ELR (cell line): ENCODE measurements around the gene RIN3.

Experiments
- DNase-seq: peaks from one replicate; pipeline ENCODE4 v3.0.0-alpha.2; 2015; ENCODE audit warnings: low read depth

The RIN3 gene

DNA sequence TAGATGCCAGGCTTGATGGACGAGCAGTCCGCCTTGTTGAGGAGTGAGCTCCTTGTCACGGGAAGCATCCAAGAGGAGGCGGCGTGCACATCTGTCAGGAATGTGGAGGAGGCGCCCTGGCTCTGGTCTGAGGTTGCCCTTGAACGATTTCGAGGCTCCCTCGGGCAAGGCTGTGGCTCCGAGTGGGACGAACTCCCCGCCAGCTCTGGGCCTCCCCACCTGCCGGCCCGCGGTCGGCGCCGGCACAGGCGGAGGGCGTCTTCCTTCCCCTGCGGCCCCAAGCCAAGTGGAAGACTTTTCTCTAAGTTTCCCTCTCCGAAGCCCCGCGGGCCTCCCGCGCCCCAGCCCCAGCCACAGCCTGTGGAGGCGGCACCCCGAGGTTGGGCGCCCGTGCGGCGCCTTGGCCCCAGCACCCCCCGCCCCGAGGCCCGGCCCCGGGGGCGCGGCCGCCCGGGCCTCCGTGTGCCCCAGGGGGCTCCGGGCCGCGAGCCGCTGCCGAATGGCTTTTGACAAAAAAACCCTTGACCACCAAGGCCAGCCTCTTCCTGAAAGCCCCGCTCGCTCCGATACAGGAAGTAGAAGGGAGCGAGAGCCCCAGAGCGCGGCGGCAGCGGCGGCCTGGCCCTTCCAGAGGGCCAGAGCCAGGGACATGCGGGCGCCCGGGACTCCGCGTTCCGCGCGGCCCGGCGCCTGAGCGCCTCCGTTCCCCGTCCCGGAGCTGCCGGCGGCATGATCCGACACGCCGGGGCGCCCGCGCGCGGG lies at the start of gene RIN3:
Gene RIN3 (plus strand): TSS at position 578 of the 762 bp plus-strand sequence. CDS start 152 bp downstream, at position 730.
- peak; percentile 87 for DNase-seq

GRCh38 chr14:92464156-92464555 lies 49.4 kb upstream of the RIN3 start:
- no peak for DNase-seq

DNA sequence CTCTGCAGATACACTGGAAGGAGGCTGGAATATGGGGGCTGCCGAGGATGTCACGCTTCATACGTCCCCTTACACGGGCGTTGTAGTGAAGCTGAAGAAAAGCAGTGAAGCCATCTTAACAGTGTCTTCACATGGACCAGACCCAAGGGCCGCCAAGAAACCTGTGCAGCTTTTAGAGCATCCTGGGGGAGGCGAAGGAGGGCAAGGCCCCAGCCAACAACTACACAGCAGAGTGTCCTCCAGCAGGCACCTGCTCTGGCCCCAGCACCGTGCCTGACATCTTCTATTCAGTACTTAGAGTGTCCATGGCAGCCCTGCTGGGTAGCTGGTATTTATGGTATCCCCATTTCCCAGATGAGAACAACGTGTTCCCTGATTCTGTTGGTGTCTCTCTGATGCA lies 48.9 kb upstream of the RIN3 start:
- no peak for DNase-seq

GRCh38 chr14:92465353-92466055 lies 48.1 kb upstream of the RIN3 start:
- DNase-seq = no peak

DNA sequence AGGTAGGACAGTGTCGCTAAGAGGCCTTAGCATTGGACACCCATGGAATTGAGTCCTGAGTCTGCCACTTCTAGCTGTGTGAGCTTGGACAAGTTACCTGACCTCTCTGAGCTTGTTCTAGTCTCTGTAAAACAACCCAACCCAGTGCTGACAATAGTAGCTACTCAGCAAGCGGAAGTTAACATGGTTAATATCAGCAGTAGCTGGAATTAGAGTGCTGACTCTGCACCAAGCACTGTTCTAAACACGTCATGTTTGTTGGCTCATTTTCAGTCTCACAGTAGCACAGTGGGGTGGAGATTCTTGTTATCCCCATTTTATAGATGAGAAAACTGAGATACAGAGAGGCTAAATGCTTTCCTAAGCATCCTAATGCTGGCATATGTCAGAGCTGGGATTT lies 47.5 kb upstream of the RIN3 start:
- DNase-seq = no peak

GRCh38 chr14:92469515-92469914 lies 44.1 kb upstream of the RIN3 start:
- no peak for DNase-seq

DNA sequence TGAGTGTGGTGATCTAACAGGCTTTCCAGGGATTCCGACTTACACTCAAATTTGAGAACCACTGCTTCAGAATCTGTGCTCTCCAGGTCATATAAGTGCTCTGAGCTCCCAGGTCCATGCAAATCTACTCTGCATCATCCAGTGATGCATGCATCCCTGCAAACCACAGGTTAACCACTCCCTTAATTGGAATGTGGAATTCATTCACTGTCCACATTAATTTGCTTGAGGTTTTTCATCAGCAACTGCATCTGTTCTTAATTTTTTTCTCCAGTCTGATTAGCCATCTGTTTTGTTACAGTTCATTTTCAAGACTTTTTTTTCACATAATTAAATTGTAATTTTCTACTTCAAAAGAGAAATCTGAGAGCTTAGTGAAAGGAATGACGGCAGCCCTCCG lies 43.4 kb upstream of the RIN3 start:
- DNase-seq = peak; percentile 92

DNA sequence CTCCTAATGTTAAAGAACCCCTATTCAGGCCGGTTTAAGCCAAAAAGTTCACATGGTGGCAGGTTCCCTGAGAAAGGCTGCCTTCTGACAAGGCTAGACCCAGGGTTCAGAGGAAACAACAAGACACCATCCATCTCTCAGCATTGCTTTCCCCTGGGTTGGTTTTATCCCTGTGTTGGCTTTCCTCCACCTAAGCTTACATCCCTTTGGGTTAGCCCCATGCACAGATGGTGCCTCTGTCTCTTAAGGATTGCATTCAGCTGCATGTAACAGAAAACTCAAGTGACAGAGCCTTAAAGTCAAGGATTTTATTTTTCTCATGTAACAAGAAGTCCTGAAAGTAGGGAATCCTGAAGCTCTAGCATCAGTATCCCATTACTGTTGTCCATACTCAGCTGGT lies 42.8 kb upstream of the RIN3 start:
- no peak for DNase-seq

GRCh38 chr14:92471919-92472318 lies 41.7 kb upstream of the RIN3 start:
- DNase-seq = peak; percentile 94

- no peak for DNase-seq
Measured at GRCh38 chr14:92472860-92473259, 40.7 kb upstream of the RIN3 start.

- DNase-seq = peak; percentile 77
Measured at GRCh38 chr14:92473261-92473968, 40.2 kb upstream of the RIN3 start.

DNA sequence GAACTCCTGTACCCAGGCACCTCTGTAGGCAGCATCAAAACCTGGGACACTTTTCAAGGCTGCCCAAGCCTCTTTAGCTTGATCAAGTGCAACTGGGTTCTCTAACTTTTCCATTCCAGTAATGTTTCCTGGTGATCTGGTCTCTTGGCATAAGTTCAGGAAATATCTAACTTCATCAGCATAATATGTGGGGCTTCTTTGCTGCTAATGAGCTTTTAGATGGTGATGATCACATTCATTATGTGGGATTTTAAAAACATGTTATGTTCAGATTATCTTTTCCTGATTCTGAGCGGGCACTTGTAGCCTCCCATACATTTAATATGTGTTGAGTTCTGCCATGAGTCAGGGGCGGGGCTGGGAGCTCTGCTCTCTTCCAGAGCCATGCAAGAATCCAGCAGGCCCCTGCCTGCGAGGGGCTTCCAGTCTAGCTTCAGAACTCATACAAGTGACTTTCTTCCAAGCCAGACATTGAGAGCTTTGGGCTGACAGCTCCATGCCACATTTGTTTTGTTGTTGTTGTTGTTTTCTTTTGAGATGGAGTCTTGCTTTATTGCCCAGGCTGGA lies 39.5 kb upstream of the RIN3 start:
- peak; percentile 38 for DNase-seq

GRCh38 chr14:92475037-92475436 lies 38.5 kb upstream of the RIN3 start:
- no peak for DNase-seq

- no peak for DNase-seq
Measured at GRCh38 chr14:92475451-92476187, 38.0 kb upstream of the RIN3 start.

- DNase-seq = no peak
Measured at GRCh38 chr14:92480856-92481255, 32.7 kb upstream of the RIN3 start.

DNA sequence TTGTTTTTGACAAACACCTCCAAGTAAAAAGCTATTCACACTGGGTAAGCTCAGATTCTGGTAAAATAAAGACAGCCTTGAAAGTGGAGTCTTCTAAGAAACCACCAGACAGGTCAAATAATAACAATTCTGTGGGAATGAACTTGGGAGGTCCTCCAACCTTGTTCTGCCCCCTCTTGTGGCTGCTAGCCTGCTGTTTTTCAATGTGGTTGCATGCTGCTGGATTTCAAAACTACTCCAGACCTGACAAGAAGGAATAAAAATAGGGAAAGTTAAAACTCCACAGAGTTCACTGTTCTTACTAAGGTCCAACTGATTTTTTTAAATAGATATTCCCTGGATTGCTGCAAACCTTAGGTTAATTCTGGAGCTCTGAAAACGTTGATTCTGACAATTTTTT lies 32.2 kb upstream of the RIN3 start:
- DNase-seq = peak; percentile 60

DNA sequence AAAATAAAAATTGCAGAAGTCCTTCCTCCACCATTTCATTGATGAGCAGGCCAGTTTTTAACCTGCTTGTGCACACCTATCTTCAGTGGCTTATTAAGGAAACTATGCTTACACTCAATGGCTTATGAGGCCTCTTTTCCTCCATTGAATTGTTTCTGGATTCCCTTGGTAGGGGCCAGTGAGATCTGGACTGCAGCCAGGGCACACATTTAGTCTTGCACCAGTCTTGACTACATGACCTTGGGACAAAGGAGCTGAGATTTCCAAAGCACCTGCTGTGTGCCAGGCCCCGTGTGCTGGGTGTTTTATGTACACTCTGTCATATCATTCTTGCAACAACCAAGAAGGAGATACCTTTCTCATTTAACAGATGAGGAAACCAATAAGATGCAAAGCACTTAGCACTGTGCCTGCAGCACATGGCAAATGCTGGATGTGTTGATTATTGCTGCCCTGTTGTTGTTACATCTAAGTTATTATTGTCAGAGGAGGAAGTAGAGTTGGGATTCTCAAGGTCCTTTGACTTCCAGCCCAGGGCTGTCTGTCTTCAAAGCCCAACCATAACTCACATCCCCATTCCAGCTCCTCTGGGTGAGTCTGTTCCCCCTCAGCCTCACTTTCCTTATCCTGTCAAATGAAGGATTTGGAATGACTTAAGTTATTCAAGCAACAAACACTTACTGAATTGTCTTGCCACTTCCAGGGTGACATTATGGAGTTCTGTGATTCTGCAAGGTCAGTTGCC lies 31.6 kb upstream of the RIN3 start:
- no peak for DNase-seq

- DNase-seq = no peak
Measured at GRCh38 chr14:92482621-92483319, 30.8 kb upstream of the RIN3 start.

DNA sequence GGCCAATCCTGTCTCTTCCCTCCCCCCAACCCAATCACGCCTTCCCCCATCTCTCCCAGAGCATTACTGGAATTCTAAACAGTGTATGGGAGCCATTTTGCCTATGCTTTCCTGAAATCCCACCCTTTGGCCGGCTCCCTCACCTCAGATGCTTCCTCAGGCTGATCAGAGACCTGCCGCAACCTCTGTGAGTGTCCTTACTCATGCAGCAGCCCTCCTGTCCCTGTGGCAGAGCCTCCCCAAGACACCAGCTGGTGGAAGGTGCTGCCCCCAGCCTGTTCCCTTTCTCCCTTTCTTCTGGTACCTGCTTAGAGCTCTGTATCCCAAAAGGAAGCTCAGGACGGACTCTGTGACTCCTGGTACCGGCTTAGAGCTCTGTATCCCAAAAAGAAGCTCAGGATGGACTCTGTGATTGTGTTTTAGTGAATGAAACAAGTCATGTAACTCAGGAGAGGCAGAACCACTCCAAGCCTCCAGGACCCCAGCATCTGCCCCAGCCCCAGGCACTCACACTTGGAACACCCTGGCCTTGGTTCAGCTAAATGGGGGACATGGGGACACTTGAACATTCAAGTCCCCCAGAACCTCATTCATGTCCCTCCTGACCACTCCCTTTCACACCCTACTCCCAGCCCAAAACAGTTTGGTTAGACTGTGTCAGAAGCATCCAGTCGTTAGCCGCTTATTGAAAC lies 29.3 kb upstream of the RIN3 start:
- DNase-seq = no peak

DNA sequence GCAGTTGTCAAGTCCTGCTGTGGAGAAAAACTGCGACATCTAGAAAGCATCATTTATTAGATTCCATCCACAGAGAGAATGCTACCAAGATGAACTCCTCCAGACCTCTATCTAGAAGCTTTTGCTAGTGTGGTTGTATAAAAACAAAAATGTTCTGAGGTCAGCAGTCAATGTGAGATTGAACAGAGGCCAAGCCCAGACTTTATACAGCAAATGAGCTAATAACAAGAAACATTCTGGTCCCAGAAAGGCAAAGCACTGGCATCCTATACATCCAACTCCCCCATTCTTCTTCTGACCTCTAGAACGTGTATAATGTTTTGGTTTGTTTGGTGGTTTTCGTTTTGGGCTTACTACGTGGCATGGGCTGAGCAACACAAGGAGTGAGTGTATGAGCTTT lies 26.7 kb upstream of the RIN3 start:
- no peak for DNase-seq
